Loucy (cell line): ENCODE measurements around the gene TMEM238.

Experiments
- CTCF ChIP-seq: fragments of 200-600 bp; sonication (generic); conservative IDR thresholded peaks from 2 replicates; pipeline ENCODE4 v1.5.1; 2014; ENCODE audit warnings: mild to moderate bottlenecking, antibody characterized with exemption, low read length
- EZH2phosphoT487 ChIP-seq: fragments of 200-600 bp; IDR thresholded peaks from 2 replicates; pipeline ENCODE4 v1.6.1; 2018; ENCODE audit warnings: antibody characterized with exemption, mild to moderate bottlenecking, moderate library complexity, borderline replicate concordance

- TF ChIP-seq CTCF: no peak
- TF ChIP-seq EZH2phosphoT487: no peak
Observed at GRCh38 chr19:55341595-55342531, 42.2 kb downstream of the TMEM238 start.
